ENCODE measurements around the gene ST6GALNAC1. TPM values are rescaled to one million over a fixed set of nuclear protein-coding genes. Genes with fewer than 3 reads are reported as not detected.

The ST6GALNAC1 gene
- total and polyA plus RNA-seq, 2 of the 13 experiments (the other 11 are each of a cell fraction or from before 2014, with no cell fraction given) = not detected

DNA sequence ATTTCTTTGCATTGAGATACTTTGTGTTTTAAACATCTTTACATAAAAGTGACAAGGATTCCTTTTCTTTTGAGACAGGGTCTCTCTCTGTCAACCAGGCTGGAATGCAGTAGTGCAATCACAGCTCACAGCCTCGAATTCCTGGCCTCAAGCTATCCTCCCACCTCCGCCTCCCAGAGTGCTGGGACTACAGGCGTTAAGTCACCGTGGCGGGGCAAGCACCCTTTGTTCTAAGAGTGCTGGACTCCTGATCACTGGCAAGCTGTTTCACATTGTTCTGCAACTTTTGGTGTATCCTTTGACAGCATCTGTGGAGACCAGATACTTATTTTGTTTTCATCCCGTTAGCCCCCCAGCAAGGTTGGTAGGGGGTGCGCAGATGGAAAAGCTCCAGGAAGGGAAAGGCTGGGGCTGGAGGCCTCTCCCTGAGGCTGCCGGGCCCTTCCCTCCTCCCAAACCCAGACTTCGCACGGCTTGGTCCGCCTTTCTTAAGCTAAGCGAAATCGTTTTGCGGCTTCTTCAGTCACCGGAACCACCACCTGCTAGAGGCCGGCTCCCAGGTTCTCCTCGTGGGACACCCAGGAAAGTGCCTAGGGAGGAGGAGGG is 59.0 kb downstream of the ST6GALNAC1 start:
- Histone ChIP-seq H3K27me3 (ENCODE audit: control insufficient read depth in 1 of 2, insufficient read depth in 2 of 2, low read length in 2 of 2) (peaks cover 11 to 44% of the 10 kb centered on the region in 2 experiments; a peak in 4 of 5 replicates), H3K4me3 (replicated peaks in 1 of 3; ENCODE audit: insufficient read depth in 1 of 3, low read depth in 2 of 3, low read length in 3 of 3) (peak overlapping the region; percentile 55 to 72 (median 58); a peak in 5 of 6 replicates), H3K4me2 (ENCODE audit: low read depth, low read length) (peak overlapping the region; percentile 73), H2AFZ (ENCODE audit: low read length) (no peak overlapping the region), H3K9ac (ENCODE audit: insufficient read depth, low read depth, low read length) (no peak overlapping the region), H3K27ac (ENCODE audit: extremely low read length, insufficient read depth, low read length) (no peak overlapping the region), H3K9me3 (ENCODE audit: low read length) (no peaks in the 10 kb centered on the region), H3K79me2 (ENCODE audit: insufficient read depth, low read length) (no peaks in the 10 kb centered on the region), H3K4me1 (ENCODE audit: insufficient read depth, low read length) (peaks cover 50% of the 10 kb centered on the region), H3K36me3 (replicated peaks in 1 of 2; ENCODE audit: control insufficient read depth in 1 of 2, insufficient read depth in 2 of 2, low read length in 2 of 2) (no peaks in the 10 kb centered on the region), H4K20me1 (ENCODE audit: insufficient read depth, low read length) (no peaks in the 10 kb centered on the region)
- BruUV-seq (replicated peaks) = TSS peak; percentile 63
- 56% methylated on average over 17 of the region's 17 CpGs for WGBS (ENCODE audit: low lambda C conversion rate)
- no peak for DNase-seq (ENCODE audit: low spot score)
- ChIA-PET POLR2A (interaction anchor here (3.2 kb wide), 1 partner anchor 87 kb away, joined by 12 read pairs; no protein-coding TSS in a partner anchor), CTCF (ENCODE audit: low intra/inter-chr PET ratio, low total read pairs) (interaction anchor here (1.8 kb wide), 1 partner anchor 61 kb away, joined by 5 read pairs; no protein-coding TSS in a partner anchor)
- in situ Hi-C loops (cut with HindIII; ENCODE audit: extremely low pct_ligation_motif_present, low pct_unique_long_range_greater_than_20kb) = loop anchor here (5.0 kb wide), 1 partner anchor 33 kb away; no protein-coding TSS in a partner anchor
- peak; percentile 32 for FAIRE-seq
- intact Hi-C loops (cut with micrococcal nuclease; ENCODE audit: unreplicated experiment) = loop anchor here (5.0 kb wide), 1 partner anchor 32 kb away; no protein-coding TSS in a partner anchor
- no peak for ATAC-seq
- TF ChIP-seq ZBTB8A (CRISPR knock-in tag; IDR thresholded peaks at IDR 0.05; ENCODE audit: borderline replicate concordance, low read depth) = no peak
- no peak for TF ChIP-seq ZBTB34 (CRISPR knock-in tag; IDR thresholded peaks at IDR 0.05)
- TF ChIP-seq ZBTB33 (CRISPR knock-in tag; IDR thresholded peaks at IDR 0.05) = peak; percentile 70
- TF ChIP-seq HNRNPK (IDR thresholded peaks at IDR 0.05; ENCODE audit: low read depth, low read length, poor library complexity, severe bottlenecking) = no peak
- TF ChIP-seq RBAK (CRISPR knock-in tag; IDR thresholded peaks at IDR 0.05) = no peak
- TF ChIP-seq TEAD3 (CRISPR knock-in tag; optimal IDR thresholded peaks at IDR 0.05; ENCODE audit: borderline replicate concordance) = peak; percentile 54
- TF ChIP-seq, protein P1, sequence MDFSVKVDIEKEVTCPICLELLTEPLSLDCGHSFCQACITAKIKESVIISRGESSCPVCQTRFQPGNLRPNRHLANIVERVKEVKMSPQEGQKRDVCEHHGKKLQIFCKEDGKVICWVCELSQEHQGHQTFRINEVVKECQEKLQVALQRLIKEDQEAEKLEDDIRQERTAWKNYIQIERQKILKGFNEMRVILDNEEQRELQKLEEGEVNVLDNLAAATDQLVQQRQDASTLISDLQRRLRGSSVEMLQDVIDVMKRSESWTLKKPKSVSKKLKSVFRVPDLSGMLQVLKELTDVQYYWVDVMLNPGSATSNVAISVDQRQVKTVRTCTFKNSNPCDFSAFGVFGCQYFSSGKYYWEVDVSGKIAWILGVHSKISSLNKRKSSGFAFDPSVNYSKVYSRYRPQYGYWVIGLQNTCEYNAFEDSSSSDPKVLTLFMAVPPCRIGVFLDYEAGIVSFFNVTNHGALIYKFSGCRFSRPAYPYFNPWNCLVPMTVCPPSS (IDR thresholded peaks at IDR 0.05) = no peak
- no peak for TF ChIP-seq HDAC1 (CRISPR knock-in tag; IDR thresholded peaks at IDR 0.05)
- no peak for TF ChIP-seq YY1 (IDR thresholded peaks at IDR 0.05; ENCODE audit: insufficient read depth, insufficient replicate concordance, low read depth, low read length)
- TF ChIP-seq ZBTB38 (CRISPR knock-in tag; IDR thresholded peaks at IDR 0.05) = 0 out of 2 replicates have a peak, but pooled peaks have one; percentile 39
- TF ChIP-seq THAP9 (CRISPR knock-in tag; IDR thresholded peaks at IDR 0.05; ENCODE audit: borderline replicate concordance) = 0 out of 2 replicates have a peak, but pooled peaks have one; percentile 20
- no peak for TF ChIP-seq MATR3 (CRISPR knock-in tag; IDR thresholded peaks at IDR 0.05)
- TF ChIP-seq POGK (CRISPR knock-in tag; conservative IDR thresholded peaks at IDR 0.05) = no peak

Measured in HepG2 (cell line).